ENCODE results near the gene MGAM2. TPM values are rescaled to one million over a fixed set of nuclear protein-coding genes. Genes with fewer than 3 reads are reported as not detected.

The MGAM2 gene
- total RNA-seq, 6 experiments from 2014 or later, result not detected

DNA sequence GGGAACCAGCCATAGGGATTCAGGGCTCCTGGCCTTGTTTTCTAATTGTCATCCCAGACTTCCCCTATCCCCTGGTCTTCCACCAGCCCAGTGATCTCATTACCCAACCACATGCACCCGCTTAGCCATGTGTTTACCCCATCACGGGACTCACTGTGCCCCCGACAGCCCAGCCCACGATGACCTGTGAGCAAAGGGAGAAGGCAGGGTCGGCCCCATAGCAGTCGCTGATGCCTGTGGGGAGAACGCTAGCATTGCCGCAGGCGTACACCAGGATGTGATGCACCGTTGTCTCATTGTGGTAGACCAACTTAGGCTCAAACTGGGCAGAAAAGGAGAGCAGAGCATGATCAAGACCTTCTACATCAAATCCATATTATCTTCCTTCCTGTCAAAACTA lies 132.3 kb downstream of the MGAM2 start:
- DNase-seq, result no peak
- Mint-ChIP-seq H3K27ac (no peak overlapping the region), H3K4me1 (ENCODE audit: low read depth) (no peaks in the 10 kb centered on the region), H3K36me3 (ENCODE audit: low read depth) (peaks cover 5% of the 10 kb centered on the region; the same call in 1 of the 2 replicates), H3K4me3 (no peak overlapping the region), H3K27me3 (ENCODE audit: insufficient read depth) (no peaks in the 10 kb centered on the region; the same call in 1 of the 2 replicates), H3K9me3 (peaks cover 48% of the 10 kb centered on the region)
- TF ChIP-seq, protein P1, sequence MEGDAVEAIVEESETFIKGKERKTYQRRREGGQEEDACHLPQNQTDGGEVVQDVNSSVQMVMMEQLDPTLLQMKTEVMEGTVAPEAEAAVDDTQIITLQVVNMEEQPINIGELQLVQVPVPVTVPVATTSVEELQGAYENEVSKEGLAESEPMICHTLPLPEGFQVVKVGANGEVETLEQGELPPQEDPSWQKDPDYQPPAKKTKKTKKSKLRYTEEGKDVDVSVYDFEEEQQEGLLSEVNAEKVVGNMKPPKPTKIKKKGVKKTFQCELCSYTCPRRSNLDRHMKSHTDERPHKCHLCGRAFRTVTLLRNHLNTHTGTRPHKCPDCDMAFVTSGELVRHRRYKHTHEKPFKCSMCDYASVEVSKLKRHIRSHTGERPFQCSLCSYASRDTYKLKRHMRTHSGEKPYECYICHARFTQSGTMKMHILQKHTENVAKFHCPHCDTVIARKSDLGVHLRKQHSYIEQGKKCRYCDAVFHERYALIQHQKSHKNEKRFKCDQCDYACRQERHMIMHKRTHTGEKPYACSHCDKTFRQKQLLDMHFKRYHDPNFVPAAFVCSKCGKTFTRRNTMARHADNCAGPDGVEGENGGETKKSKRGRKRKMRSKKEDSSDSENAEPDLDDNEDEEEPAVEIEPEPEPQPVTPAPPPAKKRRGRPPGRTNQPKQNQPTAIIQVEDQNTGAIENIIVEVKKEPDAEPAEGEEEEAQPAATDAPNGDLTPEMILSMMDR (IDR thresholded peaks at IDR 0.05), result no peak

DNA sequence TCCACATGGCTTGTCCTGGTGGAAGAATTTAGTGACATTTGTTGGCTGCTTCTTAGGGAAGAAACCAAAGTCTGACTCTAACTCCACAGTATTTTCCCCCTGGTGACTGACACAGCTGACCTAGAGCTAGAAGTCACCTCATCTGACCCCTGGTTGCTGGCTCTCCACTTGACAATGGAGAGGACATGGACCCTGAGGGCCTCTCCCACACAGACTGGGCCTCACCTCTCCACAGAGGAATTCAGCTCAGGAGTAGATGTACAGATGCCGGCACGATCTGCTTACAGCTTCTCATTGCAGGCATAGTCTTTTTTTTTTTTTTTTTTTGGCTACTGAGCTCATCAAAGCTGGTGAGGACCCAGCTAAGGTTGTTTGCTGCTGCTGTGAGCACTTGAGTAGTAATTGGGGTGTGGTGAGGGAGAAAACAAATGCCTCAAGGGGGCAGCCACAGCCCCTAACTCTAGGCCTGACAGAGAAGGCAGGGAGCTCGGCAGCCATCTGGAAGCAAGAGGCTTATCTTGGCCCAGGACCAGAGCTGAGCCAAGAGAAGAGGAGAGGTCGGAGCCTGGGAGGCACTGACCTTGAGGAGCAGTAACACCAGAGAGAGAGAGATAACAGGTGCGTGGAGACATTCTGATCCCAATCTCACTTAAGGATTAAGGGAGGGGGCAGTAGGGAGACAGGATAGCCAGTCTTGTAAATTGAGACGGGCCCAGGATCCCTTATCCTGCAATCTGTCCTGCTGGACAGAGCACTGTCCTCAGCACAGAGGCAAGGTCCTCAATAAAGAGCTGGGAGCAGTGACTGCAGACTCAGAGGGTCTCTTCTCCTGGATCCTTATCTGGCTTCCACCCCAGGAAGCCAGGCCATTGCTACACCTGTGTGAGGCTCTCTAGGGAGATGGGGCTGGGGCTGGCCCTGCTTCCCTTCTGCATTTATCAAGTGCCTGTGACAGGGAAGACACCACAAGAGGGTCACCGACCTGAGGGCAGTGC lies 136.9 kb downstream of the MGAM2 start:
- TF ChIP-seq, protein P1 (IDR thresholded peaks at IDR 0.05), result no peak
- no peaks in the 10 kb centered on the region; the same call in 1 of the 2 replicates for H3K27me3 Mint-ChIP-seq (ENCODE audit: insufficient read depth)
- no peaks in the 10 kb centered on the region for H3K4me1 Mint-ChIP-seq (ENCODE audit: low read depth)
- no peak overlapping the region for H3K27ac Mint-ChIP-seq
- H3K9me3 Mint-ChIP-seq, result peaks cover 40% of the 10 kb centered on the region
- DNase-seq, result no peak
- no peak overlapping the region for H3K4me3 Mint-ChIP-seq
- H3K36me3 Mint-ChIP-seq (ENCODE audit: low read depth), result peaks cover 5% of the 10 kb centered on the region; the same call in 1 of the 2 replicates

DNA sequence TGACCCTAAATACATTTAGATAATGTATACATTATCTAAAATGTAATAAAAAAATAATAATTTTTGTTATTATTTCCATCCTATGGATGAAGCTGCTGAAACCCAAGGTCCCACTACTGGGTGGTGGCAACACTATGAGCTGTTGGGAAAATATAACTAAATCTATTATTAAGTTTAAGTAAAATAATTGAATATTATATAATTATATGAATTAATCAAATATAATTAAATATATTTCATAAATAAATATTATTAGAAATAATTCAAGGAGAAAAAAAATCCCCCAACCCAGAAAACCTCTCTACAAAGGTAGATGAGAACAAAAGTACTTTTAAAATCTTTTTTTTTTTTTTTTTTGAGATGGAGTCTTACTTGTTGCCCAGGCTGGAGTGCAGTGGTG lies 138.4 kb downstream of the MGAM2 start:
- H3K9me3 Mint-ChIP-seq, result peaks cover 36% of the 10 kb centered on the region
- no peak overlapping the region for H3K4me3 Mint-ChIP-seq
- no peaks in the 10 kb centered on the region for H3K4me1 Mint-ChIP-seq (ENCODE audit: low read depth)
- H3K27me3 Mint-ChIP-seq (ENCODE audit: insufficient read depth), result no peaks in the 10 kb centered on the region; the same call in 1 of the 2 replicates
- peaks cover 5% of the 10 kb centered on the region; the same call in 1 of the 2 replicates for H3K36me3 Mint-ChIP-seq (ENCODE audit: low read depth)
- TF ChIP-seq, protein P1 (IDR thresholded peaks at IDR 0.05), result no peak
- no peak for DNase-seq
- H3K27ac Mint-ChIP-seq, result no peak overlapping the region

DNA sequence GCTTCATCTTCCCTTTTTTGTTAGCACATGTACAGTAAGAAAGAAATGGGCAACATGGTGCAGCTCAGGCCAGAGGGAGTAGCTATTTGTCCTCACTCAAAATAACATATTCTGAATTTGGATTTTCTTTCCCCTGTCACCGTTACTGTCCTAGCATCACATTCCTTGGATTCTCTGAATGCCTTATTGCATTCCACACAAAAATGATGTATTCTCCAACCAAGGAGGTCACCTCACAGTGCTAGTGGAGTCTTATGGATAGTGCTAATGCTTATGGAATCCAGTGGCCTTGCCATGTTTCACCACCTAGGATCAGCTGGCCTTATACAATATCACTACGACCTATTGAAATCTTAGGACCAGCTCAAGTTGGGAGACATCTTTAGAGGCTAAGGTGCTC lies 139.2 kb downstream of the MGAM2 start:
- DNase-seq, result no peak

DNA sequence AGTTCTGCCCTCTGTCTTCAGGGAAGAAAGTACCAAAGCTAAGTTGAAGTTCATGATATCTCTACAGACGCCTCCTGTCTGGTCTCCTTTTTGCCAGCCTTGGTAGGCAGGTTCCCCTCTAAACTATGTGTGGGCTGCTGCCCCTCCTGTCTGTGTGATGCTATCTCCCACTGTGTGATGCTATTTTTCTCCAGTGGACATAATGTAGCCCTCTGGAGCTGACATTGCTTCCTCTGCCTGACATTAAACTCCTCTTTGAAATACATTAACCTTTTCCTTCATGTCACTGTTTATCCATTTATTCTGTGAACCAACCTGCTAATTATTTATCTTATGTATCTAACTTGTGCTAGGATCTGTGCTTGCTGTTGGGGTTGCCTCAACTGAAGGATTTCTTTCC lies 146.4 kb downstream of the MGAM2 start, which contains the start of gene PRSS58:
Gene PRSS58, minus strand, starts transcription at position 101 of the 400 bp plus-strand sequence. CDS start 351 bp downstream, outside the sequence.
- DNase-seq, result no peak
- H3K27ac Mint-ChIP-seq, result no peak within 1 kb of the TSS
- H3K36me3 Mint-ChIP-seq (ENCODE audit: low read depth), result no peaks in the 10 kb centered on the region
- TF ChIP-seq, protein P1 (IDR thresholded peaks at IDR 0.05), result no peak
- H3K9me3 Mint-ChIP-seq, result peaks cover 8% of the 10 kb centered on the region
- H3K27me3 Mint-ChIP-seq (ENCODE audit: insufficient read depth), result no peaks in the 10 kb centered on the region
- H3K4me1 Mint-ChIP-seq (ENCODE audit: low read depth), result no peaks in the 10 kb centered on the region
- H3K4me3 Mint-ChIP-seq, result no peak within 1 kb of the TSS

More for the DNA sequence above, 139.2 kb downstream of the MGAM2 start:
- H3K36me3 Mint-ChIP-seq (ENCODE audit: low read depth), result 0 out of 2 replicates have a peak, but pooled peaks cover 5% of the 10 kb centered on the region
- no peaks in the 10 kb centered on the region for H3K4me1 Mint-ChIP-seq (ENCODE audit: low read depth)
- H3K27ac Mint-ChIP-seq, result no peak overlapping the region
- H3K9me3 Mint-ChIP-seq, result peaks cover 28% of the 10 kb centered on the region
- TF ChIP-seq, protein P1 (IDR thresholded peaks at IDR 0.05), result no peak
- no peak overlapping the region for H3K4me3 Mint-ChIP-seq
- H3K27me3 Mint-ChIP-seq (ENCODE audit: insufficient read depth), result no peaks in the 10 kb centered on the region; the same call in 1 of the 2 replicates
